ENCODE data around the gene GPR146. TPM values are rescaled to one million over a fixed set of nuclear protein-coding genes. Genes with fewer than 3 reads are reported as not detected.
A peak's percentile ranks its signal among the peaks of the same experiment; 100 is the strongest.

Gene GPR146
- total and polyA plus RNA-seq, 7 donors, result 5.0 to 14.0 (median 9.4) TPM

- H3K4me3 ChIP-seq, result peak overlapping the region; percentile 30
- H3K9me3 ChIP-seq, result no peaks in the 10 kb centered on the region
- H3K27ac ChIP-seq, result peak overlapping the region; percentile 76
- H3K36me3 ChIP-seq (ENCODE audit: insufficient read depth in 1 of 2, low read depth in 1 of 2), result no peaks in the 10 kb centered on the region
- intact Hi-C loops (cut with DNase I), result no loop called here
- TF ChIP-seq, protein P1, sequence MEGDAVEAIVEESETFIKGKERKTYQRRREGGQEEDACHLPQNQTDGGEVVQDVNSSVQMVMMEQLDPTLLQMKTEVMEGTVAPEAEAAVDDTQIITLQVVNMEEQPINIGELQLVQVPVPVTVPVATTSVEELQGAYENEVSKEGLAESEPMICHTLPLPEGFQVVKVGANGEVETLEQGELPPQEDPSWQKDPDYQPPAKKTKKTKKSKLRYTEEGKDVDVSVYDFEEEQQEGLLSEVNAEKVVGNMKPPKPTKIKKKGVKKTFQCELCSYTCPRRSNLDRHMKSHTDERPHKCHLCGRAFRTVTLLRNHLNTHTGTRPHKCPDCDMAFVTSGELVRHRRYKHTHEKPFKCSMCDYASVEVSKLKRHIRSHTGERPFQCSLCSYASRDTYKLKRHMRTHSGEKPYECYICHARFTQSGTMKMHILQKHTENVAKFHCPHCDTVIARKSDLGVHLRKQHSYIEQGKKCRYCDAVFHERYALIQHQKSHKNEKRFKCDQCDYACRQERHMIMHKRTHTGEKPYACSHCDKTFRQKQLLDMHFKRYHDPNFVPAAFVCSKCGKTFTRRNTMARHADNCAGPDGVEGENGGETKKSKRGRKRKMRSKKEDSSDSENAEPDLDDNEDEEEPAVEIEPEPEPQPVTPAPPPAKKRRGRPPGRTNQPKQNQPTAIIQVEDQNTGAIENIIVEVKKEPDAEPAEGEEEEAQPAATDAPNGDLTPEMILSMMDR (IDR thresholded peaks at IDR 0.05), result no peak
- no peaks in the 10 kb centered on the region for H3K27me3 ChIP-seq (ENCODE audit: insufficient read depth in 3 of 3, low read length in 2 of 3)
- DNase-seq (peak in 1 of 2 donors; percentile 8), ATAC-seq (peak; percentile 21 to 70 (median 56))
- H3K4me1 ChIP-seq, result peaks cover 16% of the 10 kb centered on the region
- 35 to 38% (median 38%) methylated on average over 18 to 20 of the region's 20 CpGs for whole genome bisulfite sequencing, 3 donors
These were observed 62.6 kb downstream of the GPR146 start for GRCh38 chr7:1106793-1107421.

GRCh38 chr7:1108264-1108920, 64.0 kb downstream of the GPR146 start:
- ATAC-seq (no peak), DNase-seq (peak in 1 of 2 donors; percentile 43)
- no peaks in the 10 kb centered on the region for H3K9me3 ChIP-seq
- H3K27me3 ChIP-seq (ENCODE audit: insufficient read depth in 3 of 3, low read length in 2 of 3), result no peaks in the 10 kb centered on the region
- H3K36me3 ChIP-seq (ENCODE audit: insufficient read depth in 1 of 2, low read depth in 1 of 2), result no peaks in the 10 kb centered on the region
- peaks cover 16% of the 10 kb centered on the region for H3K4me1 ChIP-seq
- TF ChIP-seq, protein P1 (IDR thresholded peaks at IDR 0.05), result no peak
- WGBS, 3 donors, result 86 to 89% (median 88%) methylated on average over 22 to 30 of the region's 30 CpGs
- intact Hi-C loops (cut with DNase I), result no loop called here
- no peak overlapping the region for H3K4me3 ChIP-seq
- no peak overlapping the region for H3K27ac ChIP-seq

Other genes starting within 250 kb of the GPR146 start
- 100 to 1,000 TPM; 125 to 144 (median 137) TPM for gene SUN1, start 212.1 kb upstream of the GPR146 start, total RNA-seq
- gene SUN1, start 212.1 kb upstream of the GPR146 start, polyA plus RNA-seq, result 100 to 1,000 TPM in 1 of 3 donors, 10 to 100 TPM in 2; 52.5 to 159 (median 64.6) TPM
- gene GET4, start 168.0 kb upstream of the GPR146 start, total RNA-seq, result 10 to 100 TPM; 27.3 to 42.3 (median 29.1) TPM
- 10 to 100 TPM; 36.8 to 51.1 (median 48.3) TPM for gene GET4, start 168.0 kb upstream of the GPR146 start, polyA plus RNA-seq
- 1 to 10 TPM in 3 of 4 donors, under 1 TPM in 1; 0.88 to 1.4 (median 1.2) TPM for gene ADAP1, start 89.9 kb upstream of the GPR146 start, total RNA-seq
- gene ADAP1, start 89.9 kb upstream of the GPR146 start, polyA plus RNA-seq, result under 1 TPM; 0.18 to 0.56 (median 0.56) TPM
- 1 to 10 TPM; 4.5 to 7.9 (median 6.9) TPM for gene COX19, start 69.0 kb upstream of the GPR146 start, total RNA-seq
- 10 to 100 TPM in 2 of 3 donors, 1 to 10 TPM in 1; 5.6 to 12.2 (median 11.3) TPM for gene COX19, start 69.0 kb upstream of the GPR146 start, polyA plus RNA-seq
- gene CYP2W1, start 61.4 kb upstream of the GPR146 start, total RNA-seq, result not detected
- gene CYP2W1, start 61.4 kb upstream of the GPR146 start, polyA plus RNA-seq, result not detected
- 1 to 10 TPM; 1.1 to 3.1 (median 1.5) TPM for gene GPER1, start 43.6 kb downstream of the GPR146 start, total RNA-seq
- gene GPER1, start 43.6 kb downstream of the GPR146 start, polyA plus RNA-seq, result 1 to 10 TPM in 2 of 3 donors, under 1 TPM in 1; 0.90 to 1.5 (median 1.4) TPM
- 10 to 100 TPM in 1 of 4 donors, 1 to 10 TPM in 3; 5.7 to 18.4 (median 8.9) TPM for gene ZFAND2A, start 115.7 kb downstream of the GPR146 start, total RNA-seq
- gene ZFAND2A, start 115.7 kb downstream of the GPR146 start, polyA plus RNA-seq, result 10 to 100 TPM; 27.4 to 61.1 (median 57.2) TPM
- not detected for gene UNCX, start 188.3 kb downstream of the GPR146 start, total RNA-seq
- gene UNCX, start 188.3 kb downstream of the GPR146 start, polyA plus RNA-seq, result not detected

Data from psoas muscle (tissue), 8 donors.